Stimulated activated naive B cell treated with anti-CD40 and anti-IgM and Interleukin-4, amounts not matched to agents 10 μg/mL and 1 μg/mL and 100 μg/mL, for 72 hours (primary cell): ENCODE measurements around the gene TFDP2.

Source experiments
- ATAC-seq, 2 donors: fragments of 150-1000 bp; cut with Tn5 transposase; replicated peaks; 2 replicates each; pipeline ENCODE4 v1.10.0; 2021; ENCODE audit warnings: moderate library complexity in 1 of 2
- DNase-seq: peaks from one replicate; pipeline ENCODE4 v3.0.0; 2021
- H3K27ac Mint-ChIP-seq: one replicate; pipeline ENCODE4 v1.8.0; 2022; ENCODE audit warnings: mild to moderate bottlenecking, mixed read lengths
- H3K27me3 Mint-ChIP-seq, 2 donors: one replicate each; pipeline ENCODE4 v1.8.0; 2022; ENCODE audit warnings: mixed read lengths in 2 of 2
- H3K36me3 Mint-ChIP-seq, 2 donors: one replicate each; pipeline ENCODE4 v1.8.0; 2022; ENCODE audit warnings: mixed read lengths in 2 of 2, mild to moderate bottlenecking in 1 of 2
- H3K4me1 Mint-ChIP-seq, 2 donors: one replicate each; pipeline ENCODE4 v1.8.0; 2022; ENCODE audit warnings: mixed read lengths in 2 of 2, mild to moderate bottlenecking in 1 of 2
- H3K4me3 Mint-ChIP-seq, 2 donors: one replicate each; pipeline ENCODE4 v1.8.0; 2022; ENCODE audit warnings: mild to moderate bottlenecking in 2 of 2, mixed read lengths in 2 of 2, moderate library complexity in 1 of 2
- H3K9me3 Mint-ChIP-seq, 2 donors: one replicate each; pipeline ENCODE4 v1.8.0; 2022; ENCODE audit warnings: mixed read lengths in 2 of 2, mild to moderate bottlenecking in 1 of 2

The TFDP2 gene

GRCh38 chr3:142031575-142031974, 117.8 kb downstream of the TFDP2 start:
- Mint-ChIP-seq H3K27me3 (no peaks in the 10 kb centered on the region), H3K36me3 (no peaks in the 10 kb centered on the region), H3K9me3 (peaks cover 0 to 3% of the 10 kb centered on the region in 2 donors), H3K4me1 (peaks cover 5 to 22% of the 10 kb centered on the region in 2 donors), H3K27ac (no peak overlapping the region), H3K4me3 (no peak overlapping the region)
- ATAC-seq (no peak), DNase-seq (no peak)

GRCh38 chr3:142029791-142030190, 119.6 kb downstream of the TFDP2 start:
- Mint-ChIP-seq H3K9me3 (peaks cover 0 to 3% of the 10 kb centered on the region in 2 donors), H3K4me1 (peaks cover 6 to 24% of the 10 kb centered on the region in 2 donors), H3K27ac (no peak overlapping the region), H3K36me3 (no peaks in the 10 kb centered on the region), H3K4me3 (no peak overlapping the region), H3K27me3 (no peaks in the 10 kb centered on the region)
- no peak for DNase-seq
- no peak for ATAC-seq

DNA sequence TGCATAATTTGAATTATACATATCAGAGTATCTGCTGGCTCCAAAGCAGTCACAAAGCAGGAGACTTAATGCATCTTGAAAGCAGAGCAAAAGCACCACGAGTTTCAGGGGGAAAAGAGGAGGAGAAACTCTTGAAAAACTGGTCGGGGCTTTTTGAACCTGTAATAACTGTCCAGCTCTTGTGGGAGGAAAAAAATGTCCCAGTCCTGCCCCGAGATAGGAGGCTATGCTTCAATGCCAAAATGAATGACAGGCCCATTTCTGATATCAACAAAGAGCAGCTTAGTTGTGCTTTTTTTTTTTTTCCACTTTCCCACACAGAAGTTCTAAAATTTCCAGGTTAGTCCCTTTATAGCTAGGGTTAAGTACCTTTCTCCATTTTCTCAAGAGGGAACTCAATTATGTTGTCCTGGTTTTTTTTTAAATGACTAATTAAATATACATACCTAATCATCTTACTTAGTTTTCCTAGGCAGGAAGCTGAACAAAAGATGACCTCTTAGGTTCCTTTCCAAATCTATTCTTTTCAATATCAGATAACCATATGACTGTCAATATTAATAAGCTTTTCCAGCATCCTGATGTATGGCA, 120.2 kb downstream of the TFDP2 start:
- Mint-ChIP-seq H3K9me3 (peaks cover 0 to 3% of the 10 kb centered on the region in 2 donors), H3K27ac (no peak overlapping the region), H3K4me3 (no peak overlapping the region), H3K36me3 (peaks cover 0 to 3% of the 10 kb centered on the region in 2 donors), H3K4me1 (peaks cover 6 to 24% of the 10 kb centered on the region in 2 donors), H3K27me3 (no peaks in the 10 kb centered on the region)
- no peak for DNase-seq
- ATAC-seq = peak; percentile 56 to 65

DNA sequence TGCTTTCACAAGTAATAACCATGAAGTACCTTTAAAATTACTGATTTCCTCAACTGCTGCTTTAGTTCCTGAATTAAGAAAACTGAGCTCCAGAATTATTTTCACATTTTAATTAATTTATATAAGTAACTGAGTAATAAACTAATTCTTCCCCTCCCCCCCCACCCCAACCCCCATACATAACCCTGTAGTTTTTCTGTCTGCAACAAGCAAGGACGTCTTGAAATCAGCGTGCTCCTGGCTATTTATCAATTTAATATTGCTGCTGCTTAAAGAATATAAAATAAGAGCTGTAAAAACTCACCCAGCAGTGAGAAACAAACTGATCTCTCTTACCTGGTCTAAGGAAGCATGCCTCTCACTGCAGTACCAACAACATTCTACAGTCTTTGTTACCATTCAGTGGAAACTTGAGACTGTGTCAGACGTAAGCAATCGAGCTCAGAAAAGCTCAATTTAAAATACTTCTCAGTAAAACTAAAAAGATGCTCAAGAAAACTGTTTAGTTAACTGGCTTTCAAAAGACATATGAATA, 121.0 kb downstream of the TFDP2 start:
- H3K4me1 Mint-ChIP-seq = peaks cover 6 to 24% of the 10 kb centered on the region in 2 donors
- H3K4me3 Mint-ChIP-seq = peak overlapping the region; percentile 87 to 93
- peak overlapping the region; percentile 89 for H3K27ac Mint-ChIP-seq
- peaks cover 0 to 4% of the 10 kb centered on the region in 2 donors for H3K36me3 Mint-ChIP-seq
- peak; percentile 37 for DNase-seq
- peaks cover 0 to 3% of the 10 kb centered on the region in 2 donors for H3K9me3 Mint-ChIP-seq
- no peaks in the 10 kb centered on the region for H3K27me3 Mint-ChIP-seq
- peak; percentile 86 to 90 for ATAC-seq

- H3K4me3 Mint-ChIP-seq = peak overlapping the region; percentile 81 to 87
- H3K9me3 Mint-ChIP-seq = peaks cover 0 to 3% of the 10 kb centered on the region in 2 donors
- peaks cover 0 to 4% of the 10 kb centered on the region in 2 donors for H3K36me3 Mint-ChIP-seq
- ATAC-seq (peak; percentile 86 to 91), DNase-seq (peak; percentile 16)
- H3K27ac Mint-ChIP-seq = peak overlapping the region; percentile 28
- H3K4me1 Mint-ChIP-seq = peaks cover 6 to 24% of the 10 kb centered on the region in 2 donors
- H3K27me3 Mint-ChIP-seq = no peaks in the 10 kb centered on the region
Measured at GRCh38 chr3:142027735-142028134, 121.6 kb downstream of the TFDP2 start.

- H3K4me3 Mint-ChIP-seq = peak overlapping the region; percentile 81 to 87
- peaks cover under 1 to 4% of the 10 kb centered on the region in 2 donors for H3K36me3 Mint-ChIP-seq
- no peak overlapping the region for H3K27ac Mint-ChIP-seq
- H3K9me3 Mint-ChIP-seq = peaks cover 0 to 1% of the 10 kb centered on the region in 2 donors
- peaks cover 7 to 28% of the 10 kb centered on the region in 2 donors for H3K4me1 Mint-ChIP-seq
- H3K27me3 Mint-ChIP-seq = no peaks in the 10 kb centered on the region
- no peak for ATAC-seq
- DNase-seq = no peak
Measured at GRCh38 chr3:142027300-142027699, 122.0 kb downstream of the TFDP2 start.

GRCh38 chr3:142026333-142026732, 123.0 kb downstream of the TFDP2 start:
- peaks cover 1 to 4% of the 10 kb centered on the region in 2 donors for H3K36me3 Mint-ChIP-seq
- ATAC-seq = no peak
- peaks cover 10 to 32% of the 10 kb centered on the region in 2 donors for H3K4me1 Mint-ChIP-seq
- no peak for DNase-seq
- peak overlapping the region in 1 of 2 donors; percentile 38 for H3K4me3 Mint-ChIP-seq
- no peak overlapping the region for H3K27ac Mint-ChIP-seq
- no peaks in the 10 kb centered on the region for H3K9me3 Mint-ChIP-seq
- H3K27me3 Mint-ChIP-seq = no peaks in the 10 kb centered on the region

DNA sequence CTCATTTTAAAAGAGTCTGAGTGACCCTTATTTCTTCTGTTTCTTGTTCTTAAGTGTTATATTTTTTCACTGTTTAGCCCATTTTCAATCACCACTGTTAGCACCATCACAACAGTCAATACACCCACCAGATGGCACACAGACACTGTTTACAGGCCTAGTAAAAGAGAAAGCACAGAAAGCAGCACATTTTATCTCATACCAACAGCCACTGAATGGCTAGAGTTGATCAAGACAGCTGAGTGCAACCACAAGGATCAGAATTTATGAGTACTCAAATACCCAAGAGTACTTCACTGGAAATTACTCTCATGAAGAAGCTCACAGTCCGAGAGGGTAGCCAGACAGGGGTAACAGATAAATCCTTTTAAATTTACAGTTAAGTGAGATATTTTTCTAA, 127.0 kb downstream of the TFDP2 start:
- Mint-ChIP-seq H3K36me3 (peaks cover 4% of the 10 kb centered on the region in 2 donors), H3K27me3 (no peaks in the 10 kb centered on the region), H3K4me1 (peaks cover 10 to 36% of the 10 kb centered on the region in 2 donors), H3K9me3 (no peaks in the 10 kb centered on the region), H3K4me3 (no peak overlapping the region), H3K27ac (no peak overlapping the region)
- ATAC-seq (peak; percentile 85 to 89), DNase-seq (no peak)

- Mint-ChIP-seq H3K9me3 (no peaks in the 10 kb centered on the region), H3K4me3 (no peak overlapping the region), H3K36me3 (peaks cover 4% of the 10 kb centered on the region in 2 donors), H3K27me3 (no peaks in the 10 kb centered on the region), H3K4me1 (peaks cover 7 to 33% of the 10 kb centered on the region in 2 donors), H3K27ac (no peak overlapping the region)
- DNase-seq (no peak), ATAC-seq (no peak)
Measured at GRCh38 chr3:142021127-142021526, 128.2 kb downstream of the TFDP2 start.

DNA sequence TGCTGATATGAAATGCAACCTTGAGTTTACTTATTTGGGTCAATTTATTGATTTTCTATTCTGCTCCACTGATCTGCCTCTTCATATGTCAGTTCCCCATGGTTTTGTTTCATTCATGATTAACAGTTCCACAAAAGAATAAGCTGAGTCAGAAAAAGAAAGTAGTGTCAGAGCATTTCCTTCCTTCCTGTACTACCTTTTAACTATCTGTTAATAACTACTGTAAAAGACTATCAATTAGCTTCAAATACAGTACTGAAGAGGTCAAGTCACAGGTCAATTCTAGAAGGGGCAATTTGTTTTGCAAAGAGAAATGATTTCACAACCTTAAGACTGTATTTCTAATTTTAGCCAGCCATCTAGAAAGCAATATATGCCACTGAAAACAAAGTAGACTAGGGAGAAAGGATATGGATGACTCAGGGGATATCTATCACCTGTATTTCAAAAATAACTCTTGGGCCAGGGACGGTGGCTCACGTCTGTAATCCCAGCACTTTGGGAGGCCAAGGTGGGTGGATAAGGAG, 129.5 kb downstream of the TFDP2 start:
- H3K27me3 Mint-ChIP-seq = no peaks in the 10 kb centered on the region
- peaks cover 7 to 33% of the 10 kb centered on the region in 2 donors for H3K4me1 Mint-ChIP-seq
- DNase-seq = no peak
- peaks cover 4% of the 10 kb centered on the region in 2 donors for H3K36me3 Mint-ChIP-seq
- no peak overlapping the region for H3K4me3 Mint-ChIP-seq
- no peaks in the 10 kb centered on the region for H3K9me3 Mint-ChIP-seq
- no peak overlapping the region for H3K27ac Mint-ChIP-seq
- ATAC-seq = peak; percentile 25 to 50

GRCh38 chr3:142013993-142014392, 135.4 kb downstream of the TFDP2 start:
- Mint-ChIP-seq H3K36me3 (no peaks in the 10 kb centered on the region), H3K4me3 (no peak overlapping the region), H3K4me1 (peaks cover 0 to 5% of the 10 kb centered on the region in 2 donors), H3K27ac (no peak overlapping the region), H3K27me3 (no peaks in the 10 kb centered on the region), H3K9me3 (no peaks in the 10 kb centered on the region)
- DNase-seq (no peak), ATAC-seq (no peak)

DNA sequence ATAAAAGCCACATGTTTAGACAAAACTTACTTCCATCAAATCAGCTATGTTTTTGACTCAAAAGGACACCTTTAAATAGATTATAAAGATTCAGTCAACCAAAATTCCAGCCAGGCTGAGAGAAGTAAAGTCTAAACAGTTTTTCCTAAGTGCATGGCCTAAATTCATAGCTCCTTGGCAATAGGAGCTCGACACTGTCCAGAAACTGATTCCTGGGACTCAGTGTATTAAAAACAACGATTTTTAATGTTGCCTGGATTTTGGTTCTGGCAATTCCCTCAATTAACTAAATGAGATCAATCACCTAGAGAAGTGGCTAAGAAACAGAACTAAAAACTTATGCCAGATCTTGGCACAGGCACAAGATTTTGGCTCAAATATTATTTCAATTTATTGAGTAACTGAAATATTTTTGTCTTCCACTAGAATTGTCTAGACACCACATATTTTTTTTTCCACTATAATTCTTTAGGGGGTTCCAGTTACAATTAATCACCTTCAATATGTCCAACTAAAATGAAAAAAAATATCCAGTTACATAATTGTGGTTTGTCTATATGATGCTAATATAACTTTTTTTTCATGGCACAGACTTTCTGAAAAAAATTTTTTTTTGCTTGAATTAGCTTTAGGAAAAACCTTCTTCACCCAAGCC, 135.9 kb downstream of the TFDP2 start:
- H3K27ac Mint-ChIP-seq = no peak overlapping the region
- no peaks in the 10 kb centered on the region for H3K27me3 Mint-ChIP-seq
- DNase-seq (no peak), ATAC-seq (no peak)
- H3K4me1 Mint-ChIP-seq = peaks cover 0 to 5% of the 10 kb centered on the region in 2 donors
- no peak overlapping the region for H3K4me3 Mint-ChIP-seq
- H3K36me3 Mint-ChIP-seq = no peaks in the 10 kb centered on the region
- no peaks in the 10 kb centered on the region for H3K9me3 Mint-ChIP-seq

DNA sequence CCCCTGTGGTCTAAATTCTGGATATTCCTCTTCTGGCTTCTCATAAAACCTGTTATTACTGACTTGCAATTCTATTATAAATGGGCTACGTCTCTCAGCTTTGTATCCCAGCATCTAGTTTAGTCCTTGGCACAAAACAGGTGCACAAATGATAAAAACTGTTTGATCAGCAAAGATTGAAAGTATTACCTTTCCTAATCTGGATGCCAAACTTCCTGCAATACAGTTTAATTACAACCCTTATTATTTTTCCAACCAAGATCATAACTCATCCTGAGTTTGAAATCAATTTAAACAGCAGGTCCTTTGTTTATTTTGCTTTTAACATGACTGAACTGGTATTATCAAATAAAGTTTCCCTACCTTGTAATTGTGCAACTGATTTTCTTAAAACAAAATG, 140.3 kb downstream of the TFDP2 start:
- H3K4me1 Mint-ChIP-seq = no peaks in the 10 kb centered on the region
- DNase-seq = no peak
- H3K36me3 Mint-ChIP-seq = peaks cover 0 to 2% of the 10 kb centered on the region in 2 donors
- H3K4me3 Mint-ChIP-seq = no peak overlapping the region
- no peak for ATAC-seq
- no peaks in the 10 kb centered on the region for H3K27me3 Mint-ChIP-seq
- H3K9me3 Mint-ChIP-seq = no peaks in the 10 kb centered on the region
- no peak overlapping the region for H3K27ac Mint-ChIP-seq

GRCh38 chr3:142007710-142008399, 141.5 kb downstream of the TFDP2 start:
- Mint-ChIP-seq H3K9me3 (no peaks in the 10 kb centered on the region), H3K36me3 (peaks cover 0 to 2% of the 10 kb centered on the region in 2 donors), H3K27me3 (no peaks in the 10 kb centered on the region), H3K4me3 (no peak overlapping the region), H3K27ac (peak overlapping the region; percentile 9), H3K4me1 (no peaks in the 10 kb centered on the region)
- DNase-seq = no peak
- ATAC-seq = no peak
